GM21390 (cell line): ENCODE measurements around the gene NKX3-2.

Experiments
- ATAC-seq: cut with Tn5 transposase; IDR thresholded peaks from one replicate; pipeline ENCODE4 v1.9.1; 2021; ENCODE audit not compliant: unreplicated experiment

The NKX3-2 gene

DNA sequence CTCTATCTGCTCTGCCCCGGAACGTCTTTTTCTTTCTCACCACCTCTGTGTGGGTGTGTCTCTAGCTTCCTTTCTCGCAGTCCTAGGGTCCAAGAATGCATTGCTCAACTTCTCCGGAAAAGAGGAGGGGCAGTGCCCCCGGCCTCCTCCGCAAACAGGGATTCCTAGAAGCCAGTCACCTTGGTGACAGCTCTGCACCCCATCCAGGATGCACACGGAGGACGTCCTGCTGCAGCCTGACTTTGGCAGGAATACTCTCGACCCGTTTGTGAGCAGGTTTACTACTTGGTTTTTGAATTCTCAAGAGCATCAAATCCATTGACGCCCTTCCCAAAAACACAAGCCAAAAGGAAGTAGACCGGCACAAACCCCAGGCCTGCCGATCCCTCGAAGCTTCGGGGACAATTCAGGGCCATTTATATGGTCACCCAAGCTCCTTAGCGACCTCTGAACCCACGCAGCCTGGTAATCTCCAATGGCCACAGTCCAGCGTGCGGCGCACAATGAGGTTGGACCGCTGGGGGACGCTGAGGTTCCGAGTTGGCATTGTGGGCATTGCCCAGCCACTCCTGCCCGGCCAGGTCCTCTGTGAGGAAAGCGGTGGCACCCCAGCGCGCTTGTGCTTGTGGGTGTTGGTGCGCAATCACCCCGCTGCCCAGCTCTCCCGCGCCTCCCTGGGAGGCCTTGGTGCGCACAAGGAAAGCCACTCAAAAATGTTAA lies 9.8 kb downstream of the NKX3-2 start:
- no peak for ATAC-seq

DNA sequence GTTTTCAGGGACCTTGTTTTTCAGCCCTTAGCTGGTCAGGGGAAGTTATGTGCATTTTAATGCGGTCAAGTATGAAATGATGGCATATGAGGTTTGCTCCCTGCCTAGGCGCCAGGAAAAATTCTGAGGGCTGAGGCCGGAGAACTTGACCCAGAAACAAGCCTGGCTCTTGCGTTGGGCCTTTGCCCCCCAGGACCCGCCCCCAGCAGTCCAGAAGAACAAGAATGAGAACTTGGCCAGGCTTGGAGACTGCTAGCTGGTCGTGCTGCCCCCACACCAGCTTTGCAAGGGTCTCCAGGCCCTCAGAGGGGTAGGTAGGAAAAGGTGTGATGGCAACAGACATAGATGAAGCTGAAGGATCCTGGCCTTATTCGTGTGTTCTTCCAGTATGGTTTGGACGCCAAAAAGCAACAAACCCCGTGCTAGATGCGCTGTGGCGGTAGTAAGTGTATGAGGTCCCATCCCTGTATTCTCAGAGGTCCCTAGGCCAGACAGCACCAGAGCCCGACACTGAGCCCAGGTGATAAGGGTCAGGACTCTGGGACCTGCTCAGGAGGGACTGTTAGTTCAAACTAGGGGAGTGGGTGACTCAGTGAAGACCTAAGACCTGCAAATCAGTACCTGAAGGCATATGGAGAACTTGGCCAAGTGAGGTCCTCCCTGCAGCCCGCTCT lies 10.5 kb downstream of the NKX3-2 start:
- no peak for ATAC-seq

DNA sequence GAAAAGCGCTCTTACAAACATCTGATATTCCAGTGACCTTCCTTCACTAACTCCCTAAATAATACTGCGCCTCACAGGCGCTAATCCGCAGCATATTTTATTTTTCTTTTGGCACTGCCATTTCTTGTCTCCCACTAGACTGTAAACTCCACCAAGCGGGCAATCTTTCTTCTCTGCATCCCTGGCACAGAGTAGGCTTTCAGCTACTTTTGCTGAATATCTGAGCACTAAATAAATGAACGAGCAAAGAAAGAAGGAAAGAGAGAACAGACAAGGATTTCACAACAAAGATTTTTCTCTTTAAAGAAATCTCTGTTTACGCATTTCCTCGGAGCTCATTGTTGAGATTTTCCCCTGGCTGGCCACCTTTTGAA lies 12.7 kb downstream of the NKX3-2 start:
- no peak for ATAC-seq

DNA sequence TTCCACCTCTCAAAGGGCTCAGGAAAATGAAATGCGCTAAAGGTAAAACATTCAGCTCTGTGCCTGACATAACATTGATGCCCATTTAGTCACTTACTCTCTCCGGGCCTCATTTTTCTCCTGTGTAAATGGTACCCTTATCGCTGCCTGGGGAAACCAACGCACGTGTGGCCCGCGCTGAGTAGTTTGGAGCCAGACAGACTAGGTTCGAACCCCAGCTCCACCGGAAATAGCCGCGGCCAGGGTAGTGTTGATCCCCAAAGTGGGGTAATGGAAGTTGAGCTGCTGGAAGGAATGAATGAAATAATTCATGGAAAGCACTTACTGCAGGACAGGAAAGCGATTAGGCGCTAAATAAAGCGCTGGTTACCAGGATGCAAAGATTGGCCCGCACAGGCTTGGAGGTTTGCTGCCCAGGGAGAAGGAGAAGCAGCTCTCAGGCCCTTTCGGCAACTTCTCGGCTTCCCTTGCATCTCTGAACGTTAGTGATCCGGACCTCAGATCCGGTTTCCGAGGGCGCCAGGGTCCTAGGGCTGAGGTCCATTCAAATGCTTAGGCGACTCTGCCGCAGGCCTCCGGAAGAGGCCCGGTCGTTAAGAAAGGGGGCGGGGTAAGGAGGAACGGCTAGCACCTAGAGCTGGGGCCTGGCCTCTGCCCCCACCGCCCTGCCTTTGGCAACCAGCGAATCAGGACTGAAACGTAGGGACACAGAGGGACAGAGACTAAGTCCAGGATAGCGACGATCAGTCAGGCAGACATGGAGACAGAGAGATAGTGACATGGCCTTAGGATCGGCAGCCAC lies 13.3 kb downstream of the NKX3-2 start:
- no peak for ATAC-seq

DNA sequence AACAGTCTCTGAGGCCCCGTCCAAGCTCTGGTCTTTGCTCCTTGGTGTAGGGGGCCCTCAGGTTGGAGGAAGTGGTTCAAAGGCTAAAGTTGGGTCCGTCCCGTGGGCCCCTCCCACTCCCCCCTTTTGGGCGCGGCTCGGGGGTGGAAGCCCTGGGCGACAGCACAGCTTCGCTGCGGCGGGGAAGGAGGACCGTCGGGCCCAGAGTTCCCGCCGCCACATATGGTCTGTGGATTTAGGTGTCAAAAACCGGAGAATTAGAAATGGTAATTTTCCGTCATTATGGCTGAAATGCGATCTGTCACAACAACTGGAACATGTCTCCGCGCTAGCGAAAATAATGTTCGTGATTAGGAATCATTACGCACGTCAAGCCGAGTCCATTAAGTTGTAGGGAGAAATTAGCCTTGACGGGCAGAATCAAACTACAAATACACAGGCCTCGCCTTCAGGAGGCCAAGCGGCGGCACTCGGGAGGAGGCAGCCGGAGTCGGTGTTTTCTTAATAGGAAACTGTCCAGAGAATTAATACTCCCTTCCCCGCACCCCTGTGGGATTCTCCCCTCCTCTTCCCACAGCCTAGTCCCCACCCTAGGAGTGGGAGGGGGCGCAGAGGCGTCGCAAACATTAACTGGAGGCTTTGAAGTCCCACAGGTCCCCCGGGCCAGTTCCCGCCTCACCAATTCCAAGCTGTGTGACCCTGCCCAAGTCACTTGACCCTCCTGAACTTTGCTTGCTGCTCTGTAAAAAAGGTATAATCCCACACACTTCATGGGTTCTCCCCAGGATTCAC lies 15.0 kb downstream of the NKX3-2 start:
- ATAC-seq, result no peak

DNA sequence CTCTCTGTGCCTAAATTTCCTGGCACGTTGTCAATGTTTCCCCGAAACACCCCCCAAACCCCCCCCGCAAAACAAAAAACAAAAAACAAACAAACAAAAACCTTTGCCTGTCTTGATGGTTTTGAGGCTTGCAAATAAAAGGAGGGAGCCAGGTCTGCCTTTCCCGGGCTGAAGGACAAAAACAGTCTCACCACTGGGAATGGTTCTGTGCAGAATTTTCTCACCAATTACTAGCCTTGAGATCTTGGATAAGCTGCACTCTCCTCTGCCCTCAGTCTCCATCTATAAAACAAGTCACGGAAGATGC lies 15.5 kb downstream of the NKX3-2 start:
- no peak for ATAC-seq

DNA sequence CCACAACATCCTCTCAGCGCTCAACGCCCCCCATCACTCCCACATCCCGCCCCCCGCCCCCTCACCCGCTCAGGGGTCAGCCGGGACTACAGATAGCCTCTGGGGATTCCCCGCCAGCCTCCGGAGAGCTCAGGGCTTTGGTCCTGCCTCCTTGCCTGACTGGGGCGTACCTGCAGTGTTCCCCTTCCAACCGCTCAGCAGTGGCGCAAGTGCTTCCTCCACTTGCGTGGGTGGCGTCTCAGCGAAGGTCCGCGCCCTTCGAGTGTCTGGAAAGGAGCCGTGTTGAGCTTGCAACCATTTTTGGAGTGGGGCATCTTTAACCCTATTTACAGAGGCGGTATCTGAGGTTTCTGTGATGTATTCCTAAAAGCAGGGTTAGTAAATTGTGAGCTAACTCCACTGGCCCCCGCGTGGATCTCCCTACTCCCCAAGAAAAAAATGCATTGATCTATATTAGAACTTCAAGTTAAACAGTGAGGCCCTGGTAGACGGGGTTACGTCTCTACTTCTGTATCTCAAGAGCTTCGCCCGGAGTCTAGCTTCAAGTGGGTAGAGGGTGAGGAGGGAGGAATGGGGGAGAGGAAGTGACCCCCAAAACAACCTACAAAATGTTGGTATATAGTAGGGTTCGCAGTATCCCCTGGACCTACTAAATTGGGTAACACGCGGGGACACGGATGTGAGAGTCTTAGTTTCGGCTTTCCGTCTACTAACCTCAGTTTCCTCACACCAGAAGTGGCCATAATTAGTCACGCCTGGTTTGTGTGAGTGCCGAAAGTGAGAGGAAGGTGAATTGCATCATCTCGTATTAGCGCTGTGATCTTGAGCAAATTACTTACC lies 16.1 kb downstream of the NKX3-2 start:
- peak; percentile 83 for ATAC-seq

DNA sequence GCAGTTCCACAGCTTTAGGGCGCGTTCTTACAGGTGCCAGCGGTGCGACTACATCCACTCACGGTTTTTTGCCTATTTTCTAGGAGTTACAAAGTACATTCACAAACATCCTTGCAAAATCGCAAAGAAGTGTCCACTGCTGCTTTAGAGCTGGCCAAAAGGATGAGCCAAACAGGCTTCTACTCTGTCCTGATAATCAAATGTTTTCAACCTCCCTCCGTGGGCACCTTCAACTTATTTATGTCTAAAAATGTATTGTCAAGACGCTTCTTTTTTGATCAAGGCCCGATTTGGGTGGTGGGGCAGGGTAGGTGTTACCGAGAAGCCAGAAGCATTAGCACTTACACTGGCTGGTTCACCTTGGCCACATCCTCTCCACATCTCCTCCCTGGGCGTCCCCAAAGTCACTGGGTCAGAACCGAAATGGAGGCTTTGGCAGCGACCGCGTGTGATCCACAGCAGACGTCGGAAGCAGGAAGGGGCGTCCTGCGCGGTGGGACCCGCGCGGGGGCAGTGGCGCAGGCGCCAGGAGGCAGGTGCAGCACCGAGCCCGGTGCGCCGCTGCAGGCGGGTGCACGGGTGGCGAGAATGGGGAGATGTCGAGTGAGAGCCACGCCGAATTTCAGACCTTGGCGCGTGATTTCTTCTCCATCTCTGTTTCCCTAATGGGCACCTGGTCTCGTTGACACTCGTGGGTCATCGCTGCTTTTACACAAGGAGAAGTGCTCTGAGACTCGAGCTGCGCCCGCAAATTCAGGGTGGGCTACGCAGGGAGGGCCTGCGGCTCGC lies 16.9 kb downstream of the NKX3-2 start:
- ATAC-seq, result no peak

DNA sequence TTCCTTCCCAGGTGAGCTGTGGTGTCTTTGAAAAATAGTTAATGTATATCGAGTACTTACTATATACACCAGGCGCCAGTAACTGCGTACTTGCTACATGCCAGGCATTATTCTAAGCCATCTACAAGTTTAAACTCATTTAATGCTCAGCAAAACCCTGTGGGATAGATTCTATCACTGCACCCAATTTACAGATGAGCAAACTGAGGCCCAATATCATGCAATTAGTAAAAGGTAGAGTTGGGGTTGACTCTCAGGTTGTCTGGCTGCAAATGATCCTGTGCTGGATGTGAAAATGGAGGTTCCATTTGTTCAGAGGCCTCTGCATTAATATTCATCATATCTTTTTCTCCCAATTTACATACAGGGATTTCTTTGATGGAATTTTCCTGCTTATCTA lies 17.6 kb downstream of the NKX3-2 start:
- ATAC-seq, result no peak

DNA sequence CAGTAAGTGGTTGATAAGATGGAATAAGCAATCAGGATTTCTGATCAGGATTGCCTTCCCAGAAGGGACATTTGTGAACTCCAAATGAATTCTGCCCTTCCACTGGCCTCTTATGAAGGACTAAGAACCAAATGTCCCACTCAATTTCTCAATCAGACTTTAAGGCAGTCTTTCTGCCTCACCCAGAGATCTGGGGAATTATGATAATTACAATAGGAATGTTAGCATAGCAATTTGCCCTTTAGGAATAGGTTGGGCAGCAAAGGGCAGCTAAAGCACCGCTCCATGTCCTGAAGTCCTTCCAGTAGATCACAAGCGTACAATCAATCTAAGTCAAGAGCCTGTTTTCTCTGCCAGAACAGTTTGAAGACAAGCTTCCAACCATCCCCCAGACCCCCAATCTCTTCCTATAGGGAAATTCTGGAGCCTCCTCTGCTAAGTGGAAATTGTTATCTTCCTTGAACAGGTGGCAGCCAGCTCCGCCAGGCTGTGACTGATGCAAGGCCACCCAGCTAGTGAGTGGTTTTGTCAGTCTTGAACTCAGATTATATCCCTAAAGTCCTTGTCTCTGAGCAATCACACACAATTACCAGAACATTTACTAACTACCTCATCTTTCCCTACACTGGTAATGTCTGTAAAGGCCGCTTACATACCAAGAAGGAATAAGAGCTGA lies 18.6 kb downstream of the NKX3-2 start:
- ATAC-seq, result no peak

DNA sequence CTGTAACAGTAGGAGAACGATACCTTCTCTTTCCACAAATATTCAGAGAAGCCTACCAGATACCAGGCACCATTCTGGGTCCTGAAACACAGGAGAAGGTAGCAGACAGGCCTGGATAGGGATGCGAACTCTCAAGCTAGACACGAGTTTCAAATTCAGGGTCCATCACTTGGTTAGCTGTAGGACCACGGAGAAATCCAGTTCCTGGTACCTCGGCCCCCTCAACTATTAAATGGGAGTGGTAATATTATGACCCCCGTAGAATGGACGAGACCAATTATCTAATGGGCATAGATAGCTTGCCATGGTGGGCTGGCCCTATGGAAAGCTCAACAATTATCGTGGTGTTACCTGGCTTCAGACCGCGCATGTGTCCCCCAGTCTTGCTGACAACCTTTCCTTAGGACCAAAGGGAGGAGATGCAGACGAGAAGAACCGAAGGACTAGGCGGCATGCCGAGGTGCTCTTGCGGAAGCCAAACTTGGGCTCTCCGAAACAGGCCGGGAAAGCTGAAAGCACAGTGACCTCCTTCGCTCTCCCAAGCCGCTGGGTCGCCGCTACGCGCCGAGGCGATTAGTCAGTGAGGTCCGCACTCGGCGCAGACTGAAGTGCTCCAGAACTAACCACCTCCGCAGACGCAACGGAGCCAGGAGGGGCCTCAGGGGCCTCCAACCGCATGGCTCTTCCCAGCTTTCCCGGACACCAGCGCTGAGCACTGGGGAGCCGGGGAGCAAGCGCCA lies 19.6 kb downstream of the NKX3-2 start:
- ATAC-seq, result no peak

DNA sequence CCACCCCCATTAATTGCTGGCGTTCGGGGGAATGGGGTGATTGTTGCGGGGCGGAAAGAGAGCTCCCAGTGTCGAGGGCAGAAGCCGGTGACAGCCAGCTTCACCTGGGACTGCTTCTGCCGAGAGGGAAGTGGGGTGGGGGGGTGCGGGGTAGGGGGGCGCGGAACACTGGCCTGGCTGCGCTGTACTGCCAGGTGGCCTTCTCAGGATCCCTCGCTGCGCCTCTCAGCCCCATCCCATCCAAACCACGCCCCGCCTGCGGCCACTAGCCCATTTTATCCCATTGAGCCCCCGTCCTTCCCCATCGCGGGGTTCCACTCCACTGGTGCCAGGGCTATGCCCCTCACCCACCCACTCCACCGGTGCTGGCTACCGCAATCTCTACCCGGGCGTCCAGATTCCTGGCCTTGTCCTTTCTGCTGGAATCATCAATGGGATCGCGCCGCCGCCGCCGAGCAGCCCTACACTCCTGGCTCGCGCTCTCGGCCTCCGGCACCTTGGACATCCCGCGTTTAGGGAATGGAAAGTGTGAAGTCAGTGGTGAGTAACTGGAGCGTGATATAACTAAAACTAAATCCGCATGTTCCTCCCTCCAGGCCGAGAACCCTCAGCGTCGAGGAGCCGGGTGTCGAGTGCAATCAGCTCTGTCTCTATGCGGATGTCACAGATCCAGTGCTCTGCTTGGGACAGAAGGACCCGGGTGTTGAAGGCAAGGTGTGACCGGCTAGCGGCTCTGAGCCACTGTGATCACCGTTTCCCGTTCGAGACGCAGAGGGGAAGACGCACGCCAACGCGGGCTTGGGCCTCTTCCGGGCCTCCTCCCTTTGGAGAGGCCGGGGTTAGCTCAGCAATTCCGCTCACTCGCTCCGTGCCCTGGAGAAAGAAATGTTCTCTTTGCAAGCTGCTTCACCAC lies 20.5 kb downstream of the NKX3-2 start:
- ATAC-seq, result no peak

DNA sequence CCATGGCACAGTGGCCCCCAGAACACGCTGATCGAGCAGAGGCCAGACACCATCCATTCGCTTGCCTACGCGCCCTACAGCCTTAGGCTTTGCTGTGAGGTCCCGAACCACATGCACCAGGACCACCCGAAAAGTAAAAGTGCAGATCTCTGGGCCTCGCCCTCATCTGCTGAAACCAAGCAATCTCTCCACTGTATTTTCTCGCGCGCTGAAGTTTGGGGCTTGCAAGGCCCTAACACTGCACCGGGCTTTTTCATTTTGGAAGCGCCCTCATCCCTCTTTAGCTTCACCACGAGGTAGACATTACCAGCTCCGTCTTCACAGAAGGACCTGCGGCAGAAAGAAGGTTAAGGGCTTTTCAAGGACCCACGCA lies 21.2 kb downstream of the NKX3-2 start:
- ATAC-seq, result no peak

DNA sequence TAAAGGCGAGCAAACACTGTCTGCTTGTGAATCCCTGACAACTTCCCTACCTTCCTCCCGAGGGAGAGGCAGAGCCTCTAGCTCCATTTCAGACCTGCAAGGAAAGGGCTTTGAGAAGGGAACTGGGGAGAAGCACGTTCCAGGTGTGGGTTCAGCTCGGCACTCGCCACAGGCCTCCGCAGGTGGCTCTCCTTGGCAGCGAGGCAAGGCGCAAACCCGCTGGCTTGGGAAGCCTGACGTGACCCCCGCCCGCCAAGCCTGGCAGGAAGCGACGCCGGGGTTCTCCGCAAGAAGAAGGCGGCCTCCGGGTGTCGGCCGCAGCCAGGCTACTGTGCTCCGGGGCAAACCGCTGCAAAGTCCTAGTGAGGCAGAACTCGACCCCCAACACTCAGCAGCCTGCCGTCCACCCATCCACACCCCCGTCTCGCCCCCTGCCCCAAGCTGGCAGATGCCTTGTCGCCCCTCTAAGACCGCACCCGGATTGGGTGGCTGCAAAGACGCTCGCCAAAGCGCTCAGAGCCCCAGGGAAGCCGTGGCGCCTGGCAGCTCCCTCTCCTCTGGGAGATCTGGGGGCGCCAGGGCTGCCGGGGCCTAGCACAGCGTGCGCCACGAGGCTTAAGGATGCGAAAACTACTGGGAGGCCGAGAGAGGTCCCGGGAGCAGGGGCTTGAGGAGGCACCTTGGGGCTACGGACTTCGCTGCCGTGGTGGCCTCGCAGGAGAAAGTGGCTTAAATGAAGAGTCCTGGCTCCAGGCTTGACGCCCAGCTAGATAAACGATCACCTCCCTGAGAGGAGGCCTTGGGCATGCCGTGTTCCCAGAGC lies 21.8 kb downstream of the NKX3-2 start:
- no peak for ATAC-seq

DNA sequence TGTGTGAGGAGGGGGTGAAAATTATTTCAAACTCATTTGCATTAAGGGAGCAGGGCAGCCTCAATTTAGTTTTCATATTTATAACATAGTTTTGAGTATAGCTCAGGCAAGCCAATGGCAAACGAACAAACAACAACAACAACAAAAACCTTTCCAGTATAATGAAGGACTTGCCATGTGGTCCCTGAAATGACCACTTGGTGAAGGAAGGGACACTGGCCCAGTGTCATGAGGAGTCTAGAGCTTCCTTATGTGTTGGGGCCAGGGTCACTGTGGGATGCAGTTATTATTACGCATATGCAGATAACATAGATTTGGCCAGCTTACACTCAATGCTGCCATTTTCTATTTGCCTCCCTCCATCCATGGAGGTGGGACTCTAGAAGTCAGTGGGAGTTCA lies 23.3 kb downstream of the NKX3-2 start:
- no peak for ATAC-seq

DNA sequence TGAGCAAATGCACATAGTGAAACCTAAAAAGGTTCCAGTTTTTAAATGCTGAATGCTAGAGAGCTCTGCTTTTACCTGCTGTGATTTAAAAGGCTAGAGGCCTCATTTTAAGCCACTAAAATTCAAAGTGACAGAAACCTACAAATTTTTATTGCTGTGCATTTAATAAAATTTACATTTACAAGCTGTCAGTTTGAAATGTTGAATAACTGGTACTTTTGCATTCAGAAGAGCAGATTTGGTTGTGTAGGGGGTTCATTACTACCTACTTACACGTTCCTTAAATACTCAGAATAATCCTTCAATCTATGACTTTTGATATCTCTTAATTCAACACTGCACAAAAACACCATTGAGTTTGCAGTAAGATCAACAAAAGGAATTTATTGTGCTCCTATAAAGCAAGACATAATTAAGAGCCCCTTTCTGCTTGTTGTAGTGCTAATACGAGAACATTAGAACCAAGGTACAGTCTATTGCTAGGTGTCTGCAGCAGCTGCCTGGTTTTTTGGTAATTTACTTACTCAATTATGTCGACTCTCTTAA lies 27.9 kb downstream of the NKX3-2 start:
- no peak for ATAC-seq
